Measurements from ENCODE around the gene TERB2. TPM values are rescaled to one million over a fixed set of nuclear protein-coding genes. Genes with fewer than 3 reads are reported as not detected.
"Not testable (repeated sequence)": the region's sequence is repeated elsewhere in the genome, so short reads cannot be mapped to it uniquely, and the experiment has no call there.

The TERB2 gene, protein sequence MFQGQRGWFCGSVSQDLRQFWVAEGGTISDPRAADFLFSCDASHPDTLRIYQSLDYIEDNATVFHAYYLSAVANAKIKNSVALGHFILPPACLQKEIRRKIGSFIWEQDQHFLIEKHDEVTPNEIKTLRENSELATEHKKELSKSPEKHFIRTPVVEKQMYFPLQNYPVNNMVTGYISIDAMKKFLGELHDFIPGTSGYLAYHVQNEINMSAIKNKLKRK
- total RNA-seq (not detected), total RNA-seq (0 to 0.13 (median 0) reads per million in 172 experiments)
- not detected for polyA plus RNA-seq (2013, experiment 1 of 2)
- not detected for polyA plus RNA-seq (2013, experiment 2 of 2)

DNA sequence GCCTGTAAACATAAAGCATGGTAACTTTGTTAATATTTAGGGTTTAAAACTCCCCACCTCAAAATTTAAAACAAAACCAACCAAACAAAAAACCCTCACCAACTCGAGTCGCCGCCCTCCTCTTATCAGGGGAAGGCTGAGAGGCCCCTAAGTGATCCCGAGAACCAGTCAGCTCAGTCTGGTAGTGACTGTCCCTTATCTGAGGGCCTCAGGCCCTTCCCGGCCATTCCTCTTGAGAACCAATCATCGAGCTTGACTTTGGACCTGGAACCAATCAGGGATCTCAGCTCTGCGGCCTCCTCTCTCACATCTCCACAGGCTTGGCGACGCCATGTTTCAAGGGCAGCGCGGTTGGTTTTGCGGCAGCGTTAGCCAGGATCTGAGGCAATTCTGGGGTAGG lies at the start of gene TERB2:
Gene TERB2 (plus strand): TSS at position 300 of the 400 bp plus-strand sequence. CDS start 32 bp downstream, at position 332.
- Histone ChIP-seq H3K36me3 (ENCODE audit: insufficient read depth, low read length) (no peaks in the 10 kb centered on the region), H3K4me3 (ENCODE audit: low read length) (no peak within 1 kb of the TSS), H3K27ac (ENCODE audit: low read depth in 1 of 2, low read length in 2 of 2) (no peak within 1 kb of the TSS), H3K4me1 (ENCODE audit: insufficient read depth, low read length) (no peaks in the 10 kb centered on the region), H3K9me3 (ENCODE audit: control insufficient read depth in 1 of 2, insufficient read depth in 1 of 2, low read length in 2 of 2) (no peaks in the 10 kb centered on the region), H3K27me3 (ENCODE audit: control insufficient read depth in 1 of 2, insufficient read depth in 2 of 2, low read length in 2 of 2) (no peaks in the 10 kb centered on the region)
- no peak within 1 kb of the TSS for H3K27ac Mint-ChIP-seq
- H3K36me3 Mint-ChIP-seq (ENCODE audit: low read depth) = no peaks in the 10 kb centered on the region
- ChIA-PET POLR2A (no interaction called here), CTCF (no interaction called here)
- TF ChIP-seq, protein P1, sequence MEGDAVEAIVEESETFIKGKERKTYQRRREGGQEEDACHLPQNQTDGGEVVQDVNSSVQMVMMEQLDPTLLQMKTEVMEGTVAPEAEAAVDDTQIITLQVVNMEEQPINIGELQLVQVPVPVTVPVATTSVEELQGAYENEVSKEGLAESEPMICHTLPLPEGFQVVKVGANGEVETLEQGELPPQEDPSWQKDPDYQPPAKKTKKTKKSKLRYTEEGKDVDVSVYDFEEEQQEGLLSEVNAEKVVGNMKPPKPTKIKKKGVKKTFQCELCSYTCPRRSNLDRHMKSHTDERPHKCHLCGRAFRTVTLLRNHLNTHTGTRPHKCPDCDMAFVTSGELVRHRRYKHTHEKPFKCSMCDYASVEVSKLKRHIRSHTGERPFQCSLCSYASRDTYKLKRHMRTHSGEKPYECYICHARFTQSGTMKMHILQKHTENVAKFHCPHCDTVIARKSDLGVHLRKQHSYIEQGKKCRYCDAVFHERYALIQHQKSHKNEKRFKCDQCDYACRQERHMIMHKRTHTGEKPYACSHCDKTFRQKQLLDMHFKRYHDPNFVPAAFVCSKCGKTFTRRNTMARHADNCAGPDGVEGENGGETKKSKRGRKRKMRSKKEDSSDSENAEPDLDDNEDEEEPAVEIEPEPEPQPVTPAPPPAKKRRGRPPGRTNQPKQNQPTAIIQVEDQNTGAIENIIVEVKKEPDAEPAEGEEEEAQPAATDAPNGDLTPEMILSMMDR (IDR thresholded peaks at IDR 0.05) = no peak
- intact Hi-C loops (cut with DNase I, micrococcal nuclease) = loop anchor here in 1 of 2 experiments (10.0 kb wide), 1 partner anchor 78 kb away; no protein-coding TSS in a partner anchor
- no peaks in the 10 kb centered on the region for H3K9me3 Mint-ChIP-seq
- DNase-seq = no peak
- ATAC-seq (ENCODE audit: poor library complexity) = no peak
- no peak within 1 kb of the TSS for H3K4me3 Mint-ChIP-seq
- no peaks in the 10 kb centered on the region for H3K27me3 Mint-ChIP-seq
- H3K4me1 Mint-ChIP-seq (ENCODE audit: low read depth) = no peaks in the 10 kb centered on the region

DNA sequence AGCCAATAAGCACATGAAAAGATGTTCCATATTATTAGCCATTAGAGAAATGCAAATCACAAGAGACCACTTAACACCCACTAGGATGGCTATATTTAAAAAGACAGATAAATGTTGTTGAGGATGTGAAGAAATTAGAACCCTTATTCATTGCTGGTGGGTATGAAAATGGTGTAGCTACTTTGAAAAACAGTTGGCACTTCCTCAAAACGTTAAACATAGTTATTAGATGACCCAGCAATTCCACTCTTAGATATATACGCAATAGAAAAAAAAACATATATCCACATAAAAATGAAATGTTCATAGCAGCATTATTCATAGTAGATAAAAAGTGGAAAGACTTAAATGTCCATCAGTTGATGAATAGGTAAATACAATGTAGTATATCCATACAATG lies 47.1 kb upstream of the TERB2 start:
- ChIA-PET CTCF (no interaction called here), POLR2A (no interaction called here)
- intact Hi-C loops (cut with DNase I, micrococcal nuclease) = no loop called here

DNA sequence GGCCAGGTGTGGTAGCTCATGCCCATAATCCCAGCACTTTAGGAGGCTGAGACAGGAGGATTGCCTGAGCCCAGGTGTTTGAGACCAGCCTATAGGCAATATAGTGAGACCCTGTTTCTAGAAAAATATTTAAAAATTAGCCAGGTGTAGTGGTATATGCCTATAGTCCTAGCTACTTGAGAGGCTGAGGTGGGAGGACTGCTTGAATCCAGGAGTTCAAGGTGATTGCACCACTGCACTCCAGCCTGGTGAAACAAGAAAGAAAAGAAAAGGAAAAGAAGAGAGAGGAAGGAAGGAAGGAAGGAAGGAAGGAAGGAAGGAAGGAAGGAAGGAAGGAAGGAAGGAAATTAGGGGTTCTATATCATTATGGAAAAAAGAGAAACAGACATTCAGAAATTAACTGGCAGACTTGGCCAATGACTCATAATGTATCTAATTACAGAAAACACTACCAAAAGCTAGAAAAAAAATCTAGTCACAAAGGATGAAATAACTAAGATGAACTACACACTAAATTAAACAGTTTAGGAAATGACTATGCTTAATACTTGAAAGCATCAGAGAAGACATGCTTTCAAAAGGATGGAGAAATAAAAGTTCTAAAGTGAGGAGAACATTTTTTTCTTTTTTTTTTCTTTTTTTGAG lies 45.4 kb upstream of the TERB2 start:
- TF ChIP-seq, protein P1 (IDR thresholded peaks at IDR 0.05) = no peak
- intact Hi-C loops (cut with DNase I, micrococcal nuclease) = loop anchor here in 1 of 2 experiments (2.0 kb wide), 1 partner anchor 66 kb away; no protein-coding TSS in a partner anchor

More for the DNA sequence above, 47.1 kb upstream of the TERB2 start:
- H3K27ac Mint-ChIP-seq = no peak overlapping the region
- TF ChIP-seq, protein P1 (IDR thresholded peaks at IDR 0.05) = no peak
- no peaks in the 10 kb centered on the region for H3K9me3 Mint-ChIP-seq
- H3K4me3 Mint-ChIP-seq = no peak overlapping the region
- no peaks in the 10 kb centered on the region for H3K27me3 Mint-ChIP-seq
- H3K9me3 ChIP-seq (ENCODE audit: control insufficient read depth in 1 of 2, insufficient read depth in 1 of 2, low read length in 2 of 2) = no peaks in the 10 kb centered on the region
- H3K4me1 Mint-ChIP-seq (ENCODE audit: low read depth) = no peaks in the 10 kb centered on the region
- H3K4me1 ChIP-seq (ENCODE audit: insufficient read depth, low read length) = no peaks in the 10 kb centered on the region
- no peak for ATAC-seq (ENCODE audit: poor library complexity)
- no peaks in the 10 kb centered on the region for H3K36me3 ChIP-seq (ENCODE audit: insufficient read depth, low read length)
- no peak overlapping the region for H3K4me3 ChIP-seq (ENCODE audit: low read length)
- H3K27me3 ChIP-seq (ENCODE audit: control insufficient read depth in 1 of 2, insufficient read depth in 2 of 2, low read length in 2 of 2) = no peaks in the 10 kb centered on the region
- H3K27ac ChIP-seq (ENCODE audit: low read depth in 1 of 2, low read length in 2 of 2) = no peak overlapping the region
- no peak for DNase-seq
- H3K36me3 Mint-ChIP-seq (ENCODE audit: low read depth) = no peaks in the 10 kb centered on the region

DNA sequence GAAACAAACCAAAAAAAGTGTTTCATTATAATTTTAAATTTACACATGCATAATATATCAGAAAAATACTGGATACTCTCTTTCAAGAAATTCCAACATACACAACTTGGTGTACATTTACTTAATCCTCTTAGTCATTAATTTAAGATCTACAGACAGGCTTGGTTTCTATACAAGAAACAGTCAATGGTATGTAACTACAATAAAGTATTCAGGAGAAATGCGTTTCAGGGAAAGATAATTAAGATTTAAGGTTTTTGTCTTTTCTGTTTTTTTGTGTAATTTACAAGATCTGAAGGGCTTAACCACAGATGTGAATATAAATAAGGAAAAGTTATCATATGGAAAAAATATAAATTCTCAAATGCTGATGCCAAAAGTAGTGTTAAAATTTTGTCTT lies 44.3 kb upstream of the TERB2 start:
- H3K36me3 Mint-ChIP-seq (ENCODE audit: low read depth); H3K27ac Mint-ChIP-seq; H3K4me3 Mint-ChIP-seq; DNase-seq; H3K9me3 ChIP-seq (ENCODE audit: control insufficient read depth in 1 of 2, insufficient read depth in 1 of 2, low read length in 2 of 2); H3K4me1 Mint-ChIP-seq (ENCODE audit: low read depth); POLR2A ChIA-PET; H3K36me3 ChIP-seq (ENCODE audit: insufficient read depth, low read length); H3K27me3 ChIP-seq (ENCODE audit: control insufficient read depth in 1 of 2, insufficient read depth in 2 of 2, low read length in 2 of 2); H3K27me3 Mint-ChIP-seq; ATAC-seq (ENCODE audit: poor library complexity); H3K4me3 ChIP-seq (ENCODE audit: low read length); intact Hi-C loops (cut with DNase I, micrococcal nuclease); H3K9me3 Mint-ChIP-seq; H3K27ac ChIP-seq (ENCODE audit: low read depth in 1 of 2, low read length in 2 of 2); CTCF ChIA-PET; H3K4me1 ChIP-seq (ENCODE audit: insufficient read depth, low read length): not testable (repeated sequence)

More for the DNA sequence above, 45.4 kb upstream of the TERB2 start:
- no peak for ATAC-seq (ENCODE audit: poor library complexity)
- POLR2A ChIA-PET = no interaction called here
- H3K9me3 ChIP-seq (ENCODE audit: control insufficient read depth in 1 of 2, insufficient read depth in 1 of 2, low read length in 2 of 2) = no peaks in the 10 kb centered on the region
- no peak overlapping the region for H3K4me3 ChIP-seq (ENCODE audit: low read length)
- H3K36me3 ChIP-seq (ENCODE audit: insufficient read depth, low read length) = no peaks in the 10 kb centered on the region
- no peak for DNase-seq
- no peak overlapping the region for H3K27ac Mint-ChIP-seq
- H3K4me1 Mint-ChIP-seq (ENCODE audit: low read depth) = no peaks in the 10 kb centered on the region
- no peaks in the 10 kb centered on the region for H3K36me3 Mint-ChIP-seq (ENCODE audit: low read depth)
- no peak overlapping the region for H3K4me3 Mint-ChIP-seq
- H3K27me3 Mint-ChIP-seq = no peaks in the 10 kb centered on the region
- H3K9me3 Mint-ChIP-seq = no peaks in the 10 kb centered on the region
- no peaks in the 10 kb centered on the region for H3K27me3 ChIP-seq (ENCODE audit: control insufficient read depth in 1 of 2, insufficient read depth in 2 of 2, low read length in 2 of 2)
- H3K27ac ChIP-seq (ENCODE audit: low read depth in 1 of 2, low read length in 2 of 2) = no peak overlapping the region
- no peaks in the 10 kb centered on the region for H3K4me1 ChIP-seq (ENCODE audit: insufficient read depth, low read length)
- CTCF ChIA-PET = no interaction called here

DNA sequence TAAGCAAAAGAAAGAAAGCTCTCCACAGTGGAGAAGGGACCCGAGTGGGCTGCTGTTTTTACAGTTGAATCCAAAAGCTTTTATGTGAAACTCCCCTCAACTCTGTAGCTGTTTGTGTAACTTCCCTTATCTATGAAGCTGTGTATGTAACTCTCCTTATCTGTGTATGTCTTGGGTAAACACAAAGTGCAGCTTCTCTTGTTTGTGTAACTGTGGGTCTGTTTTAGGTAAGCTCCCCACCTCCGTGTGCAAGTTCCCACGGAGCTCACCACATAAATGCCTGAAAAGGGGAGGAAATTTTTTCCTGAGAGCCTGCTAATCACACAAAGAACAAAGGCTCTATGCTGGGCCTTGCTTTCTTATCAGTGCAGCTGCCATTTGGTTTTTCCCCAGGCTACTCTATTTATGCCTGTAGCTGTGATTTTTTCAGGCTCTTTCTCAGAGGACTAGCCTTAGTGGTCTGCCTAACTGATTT lies 43.5 kb upstream of the TERB2 start:
- H3K27ac Mint-ChIP-seq; H3K27me3 Mint-ChIP-seq; intact Hi-C loops (cut with DNase I, micrococcal nuclease); DNase-seq; H3K4me3 ChIP-seq (ENCODE audit: low read length); POLR2A ChIA-PET; ATAC-seq (ENCODE audit: poor library complexity); H3K4me1 Mint-ChIP-seq (ENCODE audit: low read depth); H3K36me3 Mint-ChIP-seq (ENCODE audit: low read depth); H3K36me3 ChIP-seq (ENCODE audit: insufficient read depth, low read length); H3K27ac ChIP-seq (ENCODE audit: low read depth in 1 of 2, low read length in 2 of 2); H3K4me3 Mint-ChIP-seq; H3K9me3 ChIP-seq (ENCODE audit: control insufficient read depth in 1 of 2, insufficient read depth in 1 of 2, low read length in 2 of 2); H3K4me1 ChIP-seq (ENCODE audit: insufficient read depth, low read length); H3K9me3 Mint-ChIP-seq; H3K27me3 ChIP-seq (ENCODE audit: control insufficient read depth in 1 of 2, insufficient read depth in 2 of 2, low read length in 2 of 2): not testable (repeated sequence)
- CTCF ChIA-PET = interaction anchor here (0.6 kb wide), 1 partner anchor 42 kb away, joined by 3 read pairs; no protein-coding TSS in a partner anchor

All from CD4-positive, alpha-beta T cell (primary cell).